GM12873 (cell line): ENCODE results near the gene ZBED2.

Source experiments
- TF ChIP-seq, protein P1 (sequence below): IDR thresholded peaks from 2 replicates; pipeline ENCODE4 v1.5.1; 2012; ENCODE audit warnings: low read depth, mild to moderate bottlenecking, moderate library complexity, low read length, control low read depth; ENCODE audit not compliant: insufficient read depth; ENCODE audit errors: missing control alignments

Gene ZBED2

DNA sequence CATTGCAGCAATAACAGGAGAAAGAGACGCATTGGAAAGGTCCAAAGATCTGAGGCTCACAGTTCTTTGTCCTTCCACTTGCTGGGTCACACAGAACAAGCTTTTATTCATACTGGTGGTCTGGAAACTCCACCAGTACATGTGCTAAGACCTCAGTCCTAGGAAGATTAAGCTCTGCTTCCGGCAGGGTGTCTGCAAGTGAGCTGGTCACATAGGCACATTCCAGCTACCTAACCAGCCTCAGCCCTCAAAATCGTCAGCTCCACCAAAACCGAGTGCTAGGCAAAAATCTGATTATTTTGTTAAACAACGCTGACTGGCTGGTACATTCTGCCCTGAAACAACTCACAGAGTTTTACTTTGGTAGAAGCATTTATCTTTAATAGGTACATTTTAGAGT is 2.2 kb downstream of the ZBED2 start:
- TF ChIP-seq, protein P1, sequence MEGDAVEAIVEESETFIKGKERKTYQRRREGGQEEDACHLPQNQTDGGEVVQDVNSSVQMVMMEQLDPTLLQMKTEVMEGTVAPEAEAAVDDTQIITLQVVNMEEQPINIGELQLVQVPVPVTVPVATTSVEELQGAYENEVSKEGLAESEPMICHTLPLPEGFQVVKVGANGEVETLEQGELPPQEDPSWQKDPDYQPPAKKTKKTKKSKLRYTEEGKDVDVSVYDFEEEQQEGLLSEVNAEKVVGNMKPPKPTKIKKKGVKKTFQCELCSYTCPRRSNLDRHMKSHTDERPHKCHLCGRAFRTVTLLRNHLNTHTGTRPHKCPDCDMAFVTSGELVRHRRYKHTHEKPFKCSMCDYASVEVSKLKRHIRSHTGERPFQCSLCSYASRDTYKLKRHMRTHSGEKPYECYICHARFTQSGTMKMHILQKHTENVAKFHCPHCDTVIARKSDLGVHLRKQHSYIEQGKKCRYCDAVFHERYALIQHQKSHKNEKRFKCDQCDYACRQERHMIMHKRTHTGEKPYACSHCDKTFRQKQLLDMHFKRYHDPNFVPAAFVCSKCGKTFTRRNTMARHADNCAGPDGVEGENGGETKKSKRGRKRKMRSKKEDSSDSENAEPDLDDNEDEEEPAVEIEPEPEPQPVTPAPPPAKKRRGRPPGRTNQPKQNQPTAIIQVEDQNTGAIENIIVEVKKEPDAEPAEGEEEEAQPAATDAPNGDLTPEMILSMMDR = no peak

DNA sequence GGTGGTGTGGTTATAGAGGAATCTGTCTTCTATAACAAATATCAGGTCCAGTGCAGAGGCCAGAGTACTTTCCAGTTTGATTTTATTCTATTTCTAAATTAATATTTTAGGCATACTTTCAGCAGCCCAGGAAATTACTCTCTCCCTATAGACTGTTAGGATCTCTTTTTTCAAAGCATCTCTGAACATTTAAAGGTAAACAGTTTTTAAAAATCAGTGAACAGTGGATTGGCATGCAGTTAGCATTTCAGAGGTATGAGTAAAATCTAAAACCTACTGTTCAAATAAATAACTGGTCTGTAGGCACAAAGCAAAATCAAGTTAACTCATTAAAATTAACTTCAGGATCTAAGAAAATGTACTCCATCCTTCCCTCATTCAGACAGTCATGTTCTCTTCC is 3.0 kb downstream of the ZBED2 start:
- TF ChIP-seq, protein P1 = no peak

DNA sequence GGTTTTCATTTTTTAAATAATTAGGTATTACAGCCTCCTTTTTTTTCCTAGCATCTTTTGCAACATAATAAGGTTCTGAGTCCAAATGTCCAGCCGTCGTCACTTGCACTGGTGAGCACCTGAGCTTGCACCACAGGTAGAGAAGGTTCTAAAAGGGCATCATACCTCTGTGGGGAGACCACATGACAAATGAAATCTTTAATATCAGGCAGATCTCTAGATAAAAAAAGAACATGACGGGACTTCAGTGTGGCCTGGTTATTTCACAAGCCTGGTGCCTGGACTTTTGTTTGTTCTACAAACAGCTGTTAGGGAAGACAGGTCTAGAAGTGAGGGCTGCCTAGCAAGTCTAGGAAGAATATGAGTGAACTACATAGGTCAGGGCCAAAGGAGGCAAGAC is 3.6 kb downstream of the ZBED2 start:
- TF ChIP-seq, protein P1 = no peak

DNA sequence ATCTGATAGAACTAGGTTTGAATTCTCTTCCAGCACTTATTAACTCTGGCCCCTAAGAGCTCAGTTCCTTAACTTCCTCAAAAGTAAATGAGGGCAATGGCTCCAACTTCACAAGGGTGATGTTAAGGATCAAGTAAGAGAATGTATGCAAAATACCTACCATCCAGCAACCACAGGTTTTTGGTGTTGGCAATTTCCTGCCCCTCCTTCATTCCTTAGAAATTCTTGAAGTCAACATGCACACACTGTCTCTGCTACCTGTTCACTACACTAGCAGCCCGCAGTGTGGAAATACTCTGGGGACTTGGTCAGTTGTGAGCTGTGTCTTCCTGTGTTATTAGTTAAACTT is 5.0 kb downstream of the ZBED2 start:
- TF ChIP-seq, protein P1 = no peak

DNA sequence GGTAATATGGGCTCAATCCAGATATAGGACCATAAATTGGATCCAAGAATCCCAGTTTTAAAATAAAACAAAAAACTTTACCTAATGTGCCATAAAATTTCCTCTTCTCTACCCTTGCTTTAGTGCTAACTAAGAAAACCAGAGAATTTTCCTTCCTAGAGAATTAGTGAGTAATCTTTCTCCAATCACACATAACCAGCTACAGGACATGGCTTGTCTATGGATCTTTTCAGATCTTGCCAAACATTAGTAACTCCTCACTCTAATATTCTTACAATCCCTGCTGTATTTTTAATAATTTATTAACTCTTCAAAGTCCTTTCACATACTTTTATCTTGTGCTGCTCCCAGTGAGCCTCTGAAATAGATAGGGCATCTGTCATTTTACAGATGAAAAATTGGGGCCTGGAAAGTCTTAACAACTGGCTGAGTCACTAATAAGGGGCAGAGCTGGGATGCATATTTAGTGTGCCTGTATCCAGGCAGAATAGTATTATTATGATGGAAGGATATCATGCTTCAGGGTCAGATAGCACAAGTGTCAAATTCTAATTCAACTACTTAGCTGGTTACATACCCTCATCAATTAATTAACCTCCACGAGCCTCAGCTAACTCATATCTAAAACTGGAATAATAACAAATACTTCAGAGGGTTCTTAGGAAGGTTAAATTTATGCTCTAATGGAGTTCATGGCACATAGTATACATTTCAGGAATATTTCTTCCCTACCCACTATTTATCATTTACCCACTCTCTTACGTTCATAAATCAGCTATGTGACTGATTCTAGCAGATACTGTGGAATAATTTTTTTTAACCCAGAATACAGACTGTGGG is 5.6 kb downstream of the ZBED2 start:
- TF ChIP-seq, protein P1 = no peak

DNA sequence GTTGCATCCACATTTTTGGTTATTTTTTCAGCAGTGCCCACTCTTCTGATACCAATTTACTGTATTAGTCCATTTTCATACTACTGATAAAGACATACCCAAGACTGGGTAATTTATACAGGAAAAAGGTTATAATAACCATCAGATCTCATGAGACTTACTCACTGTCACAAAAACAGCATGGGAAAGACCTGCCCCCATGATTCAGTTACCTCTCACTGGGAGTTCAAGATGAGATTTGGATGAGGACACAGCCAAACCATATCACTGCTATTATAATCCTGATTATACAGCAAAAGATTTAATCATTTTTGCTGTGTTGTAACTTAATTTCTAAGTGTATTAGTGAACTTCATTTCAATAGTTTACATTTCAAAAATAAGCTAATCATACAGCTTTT is 6.6 kb downstream of the ZBED2 start:
- TF ChIP-seq, protein P1 = no peak

DNA sequence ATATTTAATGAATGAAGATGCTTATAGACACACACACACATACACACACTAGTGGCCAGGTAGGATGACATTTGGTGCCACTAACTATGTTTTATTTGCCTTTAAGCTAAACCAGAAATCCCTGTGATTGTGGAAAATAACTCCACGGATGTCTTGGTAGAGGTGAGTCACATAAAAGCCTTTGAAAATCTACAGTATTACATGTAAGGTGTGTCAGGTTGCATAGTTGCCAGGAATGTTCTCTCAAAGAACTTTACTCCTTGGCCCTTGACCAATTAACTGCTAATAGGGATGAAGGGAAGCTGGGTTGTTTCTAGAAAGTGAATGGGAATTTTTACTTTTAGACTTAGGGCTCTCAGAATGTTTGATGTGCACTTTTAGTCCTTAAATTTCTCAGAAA is 9.9 kb downstream of the ZBED2 start:
- TF ChIP-seq, protein P1 = no peak

DNA sequence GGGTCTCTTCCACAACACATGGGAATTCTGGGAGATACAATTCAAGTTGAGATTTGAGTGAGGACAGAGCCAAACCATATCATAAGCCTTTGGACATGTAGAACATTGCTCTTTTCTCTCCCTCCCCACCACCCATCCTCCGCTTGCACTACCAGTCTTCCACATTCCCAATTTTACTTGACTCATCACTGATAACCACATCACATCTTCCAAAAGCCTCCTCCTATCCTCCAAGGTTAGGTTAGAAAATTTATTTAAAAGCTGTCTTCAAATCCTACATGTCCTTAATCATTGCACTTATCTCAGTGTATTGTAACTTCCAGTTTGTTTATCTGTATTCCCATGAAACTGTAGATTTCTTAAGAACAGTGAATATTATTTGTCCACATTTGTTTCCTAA is 10.4 kb downstream of the ZBED2 start:
- TF ChIP-seq, protein P1 = no peak
